ENCODE data around the gene RAB40C.
A peak's percentile ranks its signal among the peaks of the same experiment; 100 is the strongest.

RAB40C gene

GRCh38 chr16:670485-671352 is 80.9 kb downstream of the RAB40C start:
- H3K4me3 Mint-ChIP-seq = peak overlapping the region; percentile 63
- peaks cover 66% of the 10 kb centered on the region for H3K36me3 Mint-ChIP-seq (ENCODE audit: low read depth)
- no peak for DNase-seq
- peak overlapping the region; percentile 75 for H3K27ac Mint-ChIP-seq
- peaks cover 23% of the 10 kb centered on the region for H3K4me1 Mint-ChIP-seq (ENCODE audit: low read depth)
- peaks cover 5% of the 10 kb centered on the region for H3K27me3 Mint-ChIP-seq
- H3K9me3 Mint-ChIP-seq = no peaks in the 10 kb centered on the region

GRCh38 chr16:671353-672131 is 81.7 kb downstream of the RAB40C start:
- peaks cover 23% of the 10 kb centered on the region for H3K4me1 Mint-ChIP-seq (ENCODE audit: low read depth)
- no peak for DNase-seq
- H3K27me3 Mint-ChIP-seq = peaks cover 5% of the 10 kb centered on the region
- H3K9me3 Mint-ChIP-seq = no peaks in the 10 kb centered on the region
- no peak overlapping the region for H3K27ac Mint-ChIP-seq
- H3K36me3 Mint-ChIP-seq (ENCODE audit: low read depth) = peaks cover 63% of the 10 kb centered on the region
- no peak overlapping the region for H3K4me3 Mint-ChIP-seq

- Mint-ChIP-seq H3K4me3 (no peak overlapping the region), H3K4me1 (ENCODE audit: low read depth) (peaks cover 17% of the 10 kb centered on the region), H3K36me3 (ENCODE audit: low read depth) (peaks cover 59% of the 10 kb centered on the region), H3K27me3 (peaks cover 9% of the 10 kb centered on the region), H3K27ac (no peak overlapping the region), H3K9me3 (no peaks in the 10 kb centered on the region)
- DNase-seq = no peak
These were observed 82.5 kb downstream of the RAB40C start for GRCh38 chr16:672371-672770.

- no peak for DNase-seq
- Mint-ChIP-seq H3K9me3 (no peaks in the 10 kb centered on the region), H3K4me1 (ENCODE audit: low read depth) (peaks cover 13% of the 10 kb centered on the region), H3K27me3 (peaks cover 9% of the 10 kb centered on the region), H3K4me3 (no peak overlapping the region), H3K36me3 (ENCODE audit: low read depth) (peaks cover 54% of the 10 kb centered on the region), H3K27ac (no peak overlapping the region)
These were observed 83.0 kb downstream of the RAB40C start for GRCh38 chr16:672851-673250.

- Mint-ChIP-seq H3K9me3 (no peaks in the 10 kb centered on the region), H3K4me3 (no peak overlapping the region), H3K27ac (no peak overlapping the region), H3K27me3 (peaks cover 9% of the 10 kb centered on the region), H3K36me3 (ENCODE audit: low read depth) (peaks cover 52% of the 10 kb centered on the region), H3K4me1 (ENCODE audit: low read depth) (peaks cover 13% of the 10 kb centered on the region)
- DNase-seq = no peak
These were observed 83.6 kb downstream of the RAB40C start for GRCh38 chr16:673399-673991.

GRCh38 chr16:674214-674881 is 84.5 kb downstream of the RAB40C start:
- peak overlapping the region; percentile 29 for H3K27ac Mint-ChIP-seq
- H3K4me3 Mint-ChIP-seq = no peak overlapping the region
- H3K27me3 Mint-ChIP-seq = peaks cover 9% of the 10 kb centered on the region
- H3K4me1 Mint-ChIP-seq (ENCODE audit: low read depth) = peaks cover 15% of the 10 kb centered on the region
- no peaks in the 10 kb centered on the region for H3K9me3 Mint-ChIP-seq
- DNase-seq = no peak
- H3K36me3 Mint-ChIP-seq (ENCODE audit: low read depth) = peaks cover 47% of the 10 kb centered on the region

- peaks cover 13% of the 10 kb centered on the region for H3K4me1 Mint-ChIP-seq (ENCODE audit: low read depth)
These were observed 85.4 kb downstream of the RAB40C start, which contains the start of gene RHBDL1 for GRCh38 chr16:674968-675883. TSS of gene RHBDL1 (plus strand) at chr16:675671. CDS start at chr16:675791, 120 bp downstream.

GRCh38 chr16:675884-676564 is 86.2 kb downstream of the RAB40C start:
- Mint-ChIP-seq H3K27ac (no peak overlapping the region), H3K4me3 (no peak overlapping the region), H3K36me3 (ENCODE audit: low read depth) (peaks cover 33% of the 10 kb centered on the region), H3K4me1 (ENCODE audit: low read depth) (peaks cover 15% of the 10 kb centered on the region), H3K9me3 (no peaks in the 10 kb centered on the region), H3K27me3 (peaks cover 9% of the 10 kb centered on the region)
- DNase-seq = no peak

More at GRCh38 chr16:674968-675883, 85.4 kb downstream of the RAB40C start, which contains the start of gene RHBDL1:
- H3K36me3 Mint-ChIP-seq (ENCODE audit: low read depth) = peaks cover 38% of the 10 kb centered on the region
- H3K27ac Mint-ChIP-seq = peak within 1 kb of the TSS; percentile 29
- H3K9me3 Mint-ChIP-seq = no peaks in the 10 kb centered on the region
- H3K4me3 Mint-ChIP-seq = no peak within 1 kb of the TSS
- peaks cover 9% of the 10 kb centered on the region for H3K27me3 Mint-ChIP-seq
- DNase-seq = no peak

GRCh38 chr16:676565-676902 is 86.7 kb downstream of the RAB40C start:
- Mint-ChIP-seq H3K27ac (no peak overlapping the region), H3K27me3 (peaks cover 9% of the 10 kb centered on the region), H3K4me1 (ENCODE audit: low read depth) (peaks cover 20% of the 10 kb centered on the region), H3K36me3 (ENCODE audit: low read depth) (peaks cover 35% of the 10 kb centered on the region), H3K9me3 (no peaks in the 10 kb centered on the region), H3K4me3 (no peak overlapping the region)
- DNase-seq = no peak

- Mint-ChIP-seq H3K4me1 (ENCODE audit: low read depth) (peaks cover 24% of the 10 kb centered on the region), H3K9me3 (no peaks in the 10 kb centered on the region), H3K4me3 (no peak overlapping the region), H3K36me3 (ENCODE audit: low read depth) (peaks cover 36% of the 10 kb centered on the region), H3K27me3 (peaks cover 9% of the 10 kb centered on the region), H3K27ac (no peak overlapping the region)
- DNase-seq = no peak
These were observed 87.0 kb downstream of the RAB40C start for GRCh38 chr16:676913-677312.

GRCh38 chr16:677316-678190 is 87.7 kb downstream of the RAB40C start:
- no peaks in the 10 kb centered on the region for H3K9me3 Mint-ChIP-seq

GRCh38 chr16:678209-678857 is 88.5 kb downstream of the RAB40C start:
- H3K27me3 Mint-ChIP-seq = peaks cover 9% of the 10 kb centered on the region
- H3K9me3 Mint-ChIP-seq = no peaks in the 10 kb centered on the region
- no peak for DNase-seq
- peaks cover 37% of the 10 kb centered on the region for H3K4me1 Mint-ChIP-seq (ENCODE audit: low read depth)
- H3K4me3 Mint-ChIP-seq = no peak overlapping the region
- peak overlapping the region; percentile 81 for H3K27ac Mint-ChIP-seq
- H3K36me3 Mint-ChIP-seq (ENCODE audit: low read depth) = peaks cover 41% of the 10 kb centered on the region

More at GRCh38 chr16:677316-678190, 87.7 kb downstream of the RAB40C start:
- H3K4me3 Mint-ChIP-seq = no peak overlapping the region
- no peak overlapping the region for H3K27ac Mint-ChIP-seq
- H3K36me3 Mint-ChIP-seq (ENCODE audit: low read depth) = peaks cover 41% of the 10 kb centered on the region
- no peak for DNase-seq
- peaks cover 9% of the 10 kb centered on the region for H3K27me3 Mint-ChIP-seq
- peaks cover 30% of the 10 kb centered on the region for H3K4me1 Mint-ChIP-seq (ENCODE audit: low read depth)

Data from activated T-cell treated with anti-CD3 and anti-CD28 coated beads, Interleukin-2, amount 50 U/mL, for 24 hours (primary cell).